H1 (cell line): Measurements from ENCODE around the gene RUNX1. TPM values are rescaled to one million over a fixed set of nuclear protein-coding genes. Genes with fewer than 3 reads are reported as not detected.

Source experiments
- CTCF ChIA-PET: fragments of 300-600 bp; sonication (Branson Sonifier 250); formaldehyde crosslinking; loops from one replicate; lab custom pipeline; 2021; ENCODE audit not compliant: partially characterized antibody; lab: Charles Lee
- POLR2A ChIA-PET: fragments of 300-600 bp; sonication (Branson Sonifier 250); formaldehyde crosslinking; loops from one replicate; lab custom pipeline; 2021; ENCODE audit warnings: inconsistent platforms; ENCODE audit not compliant: partially characterized antibody; lab: Charles Lee
- DNase-seq, 2 experiments: peaks; one replicate each; pipeline versions ENCODE4 v3.0.0 to v3.0.0-alpha.2; 2010 to 2022; ENCODE audit warnings: low spot score in 2 of 2, low read depth in 1 of 2, mixed read lengths in 1 of 2
- FAIRE-seq: peaks from 2 replicates; lab custom pipeline; 2011; peaks lifted over from hg19 to GRCh38; lab: Jason Lieb, UNC
- H2AFZ ChIP-seq: 2 replicates; pipeline ENCODE4 v1.8.1; 2012; ENCODE audit warnings: low read length, inconsistent platforms
- H2AK5ac ChIP-seq: 2 replicates; pipeline ENCODE4 v1.6.1; 2013; ENCODE audit warnings: low read depth, low read length
- H2BK120ac ChIP-seq: replicated peaks from 2 replicates; pipeline ENCODE3; 2013; ENCODE audit warnings: low read depth, low read length, inconsistent platforms
- H2BK12ac ChIP-seq: 2 replicates; pipeline ENCODE4 v1.6.1; 2013; ENCODE audit warnings: low read depth, low read length
- H2BK15ac ChIP-seq: 2 replicates; pipeline ENCODE4 v1.6.1; 2013; ENCODE audit warnings: low read length
- H2BK20ac ChIP-seq: 2 replicates; pipeline ENCODE4 v1.6.1; 2013; ENCODE audit warnings: low read length
- H2BK5ac ChIP-seq: 2 replicates; pipeline ENCODE4 v1.6.1; 2013; ENCODE audit warnings: low read depth, low read length
- H3K14ac ChIP-seq: 2 replicates; pipeline ENCODE4 v1.6.1; 2013; ENCODE audit warnings: inconsistent platforms; ENCODE audit not compliant: insufficient read length
- H3K18ac ChIP-seq: 2 replicates; pipeline ENCODE4 v1.6.1; 2013; ENCODE audit warnings: low read length; ENCODE audit errors: extremely low read depth
- H3K23ac ChIP-seq: 2 replicates; pipeline ENCODE4 v1.6.1; 2013; ENCODE audit warnings: inconsistent platforms; ENCODE audit not compliant: insufficient read length
- H3K23me2 ChIP-seq: 2 replicates; pipeline ENCODE4 v1.6.1; 2013; ENCODE audit warnings: low read depth, low read length
- H3K27ac ChIP-seq: 2 replicates; pipeline ENCODE4 v1.6.1; 2011; ENCODE audit warnings: low read depth, low read length, inconsistent platforms
- H3K27me3 ChIP-seq, 4 experiments: replicated peaks in 1 of 4; 1 replicate in 1 of 4; 2 replicates in 3 of 4; pipeline versions ENCODE4 v1.6.1 to v1.8.1; 2011 to 2013; ENCODE audit warnings: low read length in 3 of 4, mild to moderate bottlenecking in 3 of 4, inconsistent platforms in 2 of 4, mixed read lengths in 2 of 4, moderate library complexity in 1 of 4; ENCODE audit not compliant: control insufficient read depth in 3 of 4, insufficient read depth in 3 of 4; ENCODE audit errors: extremely low read depth in 1 of 4
- H3K36me3 ChIP-seq, 4 experiments: 2 replicates each; pipeline versions ENCODE4 v1.6.1 to v1.8.1; 2011 to 2013; ENCODE audit warnings: mild to moderate bottlenecking in 4 of 4, low read length in 3 of 4, moderate library complexity in 2 of 4, control low read depth in 1 of 4, inconsistent platforms in 1 of 4; ENCODE audit not compliant: insufficient read depth in 4 of 4, control insufficient read depth in 2 of 4
- H3K4ac ChIP-seq: replicated peaks from 2 replicates; pipeline ENCODE3; 2013; ENCODE audit warnings: low read length, low read depth, mixed read lengths, inconsistent platforms; ENCODE audit not compliant: insufficient read length
- H3K4me1 ChIP-seq, 4 experiments: replicated peaks in 1 of 4; 1 replicate in 1 of 4; 2 replicates in 3 of 4; pipeline versions ENCODE4 v1.6.1 to v1.8.1; 2011 to 2013; ENCODE audit warnings: low read length in 3 of 4, inconsistent platforms in 2 of 4, mixed read lengths in 1 of 4; ENCODE audit not compliant: insufficient read depth in 4 of 4, control insufficient read depth in 3 of 4
- H3K4me2 ChIP-seq, 2 experiments: 2 replicates each; pipeline versions ENCODE4 v1.6.1 to v1.8.1; 2011 to 2013; ENCODE audit warnings: low read depth in 2 of 2, low read length in 2 of 2, control low read depth in 1 of 2, inconsistent platforms in 1 of 2, mild to moderate bottlenecking in 1 of 2; ENCODE audit not compliant: insufficient read depth in 1 of 2
- H3K4me3 ChIP-seq, 4 experiments: fragments of 200-600, 300-600 bp in 1 of 4; sonication (generic), shearing (Covaris generic), sonication (Bioruptor Twin) in 1 of 4; 2 replicates each; pipeline versions ENCODE4 v1.5.1 to v1.8.1; 2011 to 2016; ENCODE audit warnings: low read length in 4 of 4, low read depth in 3 of 4, control low read depth in 2 of 4, inconsistent platforms in 2 of 4, mild to moderate bottlenecking in 2 of 4, mixed read lengths in 1 of 4, moderate library complexity in 1 of 4; ENCODE audit not compliant: insufficient read depth in 2 of 4; ENCODE audit errors: extremely low read depth in 1 of 4
- H3K56ac ChIP-seq: replicated peaks from 2 replicates; pipeline ENCODE3; 2013; ENCODE audit warnings: low read depth, mild to moderate bottlenecking, mixed read lengths, low read length, inconsistent platforms; ENCODE audit not compliant: insufficient read length
- H3K79me1 ChIP-seq: 2 replicates; pipeline ENCODE4 v1.6.1; 2013; ENCODE audit warnings: low read depth, low read length, control low read depth
- H3K79me2 ChIP-seq, 2 experiments: 2 replicates each; pipeline versions ENCODE4 v1.6.1 to v1.8.1; 2012 to 2013; ENCODE audit warnings: low read length in 2 of 2, mild to moderate bottlenecking in 2 of 2, inconsistent platforms in 1 of 2; ENCODE audit not compliant: insufficient read depth in 2 of 2, control insufficient read depth in 1 of 2
- H3K9ac ChIP-seq, 4 experiments: replicated peaks in 1 of 4; 1 replicate in 1 of 4; 2 replicates in 3 of 4; pipeline versions ENCODE4 v1.6.1 to v1.8.1; 2011 to 2013; ENCODE audit warnings: low read depth in 3 of 4, low read length in 3 of 4, control low read depth in 2 of 4, mild to moderate bottlenecking in 2 of 4, moderate library complexity in 2 of 4, inconsistent platforms in 1 of 4; ENCODE audit errors: extremely low read depth in 1 of 4
- H3K9me3 ChIP-seq, 2 experiments: 2 replicates each; pipeline versions ENCODE4 v1.6.1 to v1.8.1; 2012 to 2013; ENCODE audit warnings: mild to moderate bottlenecking in 2 of 2, moderate library complexity in 2 of 2, control low read depth in 1 of 2, inconsistent platforms in 1 of 2, low read depth in 1 of 2, low read length in 1 of 2, mixed read lengths in 1 of 2; ENCODE audit not compliant: insufficient read depth in 2 of 2
- H4K20me1 ChIP-seq, 2 experiments: replicated peaks in 1 of 2; 2 replicates each; pipeline versions ENCODE3 to v1.8.1; 2011 to 2013; ENCODE audit warnings: inconsistent platforms in 2 of 2, low read length in 2 of 2, mild to moderate bottlenecking in 1 of 2; ENCODE audit not compliant: insufficient read depth in 2 of 2, control insufficient read depth in 1 of 2
- H4K5ac ChIP-seq: 2 replicates; pipeline ENCODE4 v1.6.1; 2013; ENCODE audit warnings: low read length, low read depth, mixed read lengths, inconsistent platforms; ENCODE audit not compliant: insufficient read length
- H4K8ac ChIP-seq: 2 replicates; pipeline ENCODE4 v1.8.0; 2013; ENCODE audit warnings: mild to moderate bottlenecking, moderate library complexity, low read length, inconsistent platforms; ENCODE audit not compliant: insufficient read depth; ENCODE audit errors: extremely low read depth
- H4K91ac ChIP-seq: replicated peaks from 2 replicates; pipeline ENCODE3; 2013; ENCODE audit warnings: low read length, mixed read lengths, inconsistent platforms; ENCODE audit not compliant: insufficient read length
- CBX5 ChIP-seq: fragments of 300-800, 300-1000 bp; sonication (generic); IDR thresholded peaks from 2 replicates; pipeline ENCODE4 v1.7.1; 2016; ENCODE audit warnings: antibody characterized with exemption, low read length, low read depth
- CEBPB ChIP-seq: IDR thresholded peaks from 2 replicates; pipeline ENCODE4 v1.6.1; 2012; ENCODE audit warnings: low read depth, low read length
- EGR1 ChIP-seq: IDR thresholded peaks from 2 replicates; pipeline ENCODE4 v1.6.1; 2011; ENCODE audit warnings: low read depth, low read length, borderline replicate concordance
- GTF2F1 ChIP-seq: IDR thresholded peaks from 2 replicates; pipeline ENCODE4 v1.6.1; 2012; ENCODE audit warnings: low read depth, low read length, improper control_type of control experiment, borderline replicate concordance
- POU5F1 ChIP-seq: IDR thresholded peaks from 2 replicates; pipeline ENCODE4 v1.6.1; 2011; ENCODE audit warnings: low read depth, mild to moderate bottlenecking, low read length, moderate library complexity
- SP1 ChIP-seq: IDR thresholded peaks from 2 replicates; pipeline ENCODE4 v1.6.1; 2011; ENCODE audit warnings: low read depth, low read length
- SUZ12 ChIP-seq: fragments of 200-600 bp; sonication (generic); IDR thresholded peaks from 2 replicates; pipeline ENCODE4 v1.6.1; 2012; ENCODE audit warnings: mild to moderate bottlenecking, inconsistent platforms, low read length, moderate library complexity, mixed read lengths
- WGBS, 2 experiments: shearing (Covaris generic) in 1 of 2; methylation state at CpG; one replicate each; pipeline versions ENCODE4 v1.1.6 to v1.1.7; 2013 to 2015; ENCODE audit warnings: low lambda C conversion rate in 2 of 2, mixed read lengths in 2 of 2, inconsistent platforms in 1 of 2, low coverage in 1 of 2, missing lambda C conversion rate in 1 of 2; ENCODE audit not compliant: insufficient replicate concordance in 2 of 2, insufficient coverage in 1 of 2, insufficient read length in 1 of 2; ENCODE audit errors: extremely low coverage in 1 of 2, missing lambda C conversion rate in 1 of 2; 5-methylcytosine and 5-hydroxymethylcytosine counted together
- polyA plus RNA-seq, 7 experiments: library from polyadenylated mRNA; depleted of rRNA in 3 of 7; stranded (reverse) in 5 of 7; unstranded in 2 of 7; fragments of >200 nt in 5 of 7; fragments of 200-250 nt in 2 of 7; gene quantifications; 1 replicate in 5 of 7; 2 replicates in 1 of 7; 4 replicates in 1 of 7; pipeline versions ENCODE4 v1.2.1 to v1.2.3, GENCODE V29; 2011 to 2013; ENCODE audit warnings: missing spikeins in 2 of 7, mixed read lengths in 2 of 7
- total RNA-seq: library from RNA; stranded (reverse); fragmentation: NEBNext Ultra II Directional; extraction: Animal tissue kit (Norgen Biotek cat#: 25700); gene quantifications from 2 replicates; pipeline ENCODE4 v1.2.1, GENCODE V29; 2021

Gene RUNX1
- total and polyA plus RNA-seq, 2 of the 8 experiments (the other 6 are each of a cell fraction or from before 2014, with no cell fraction given) = 0.20 to 0.60 TPM

DNA sequence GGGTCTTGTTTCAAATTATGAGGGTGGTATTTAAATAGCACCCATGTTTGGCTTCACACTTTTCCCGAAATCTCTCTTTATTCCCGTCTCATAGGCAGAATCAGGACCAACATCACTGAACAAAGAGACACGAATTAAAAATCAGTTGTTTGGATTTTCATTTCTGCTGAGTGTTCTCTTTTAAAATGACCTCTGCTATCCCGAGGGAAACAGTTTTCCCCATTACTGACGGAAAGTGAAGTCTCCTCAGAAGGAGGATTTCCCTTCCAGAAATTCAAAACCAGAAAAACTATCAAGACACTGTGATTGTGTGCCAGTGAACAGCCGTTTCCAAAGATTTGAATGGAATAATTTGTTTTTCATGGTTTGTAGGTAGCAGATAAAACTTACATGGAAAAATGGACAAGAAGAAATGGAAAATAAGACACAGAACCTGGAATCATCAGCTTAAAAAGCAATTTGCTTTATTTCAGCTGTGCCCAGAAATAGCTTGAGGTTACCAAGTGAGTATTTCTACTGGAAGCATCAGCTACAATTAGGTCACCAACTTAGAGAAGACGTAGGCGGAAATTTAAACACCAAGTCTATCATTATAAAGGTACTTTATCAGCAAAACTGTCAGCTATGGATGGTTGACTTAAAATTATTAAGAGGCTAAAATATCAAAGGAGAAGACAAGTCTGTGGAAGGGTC, 68.5 kb downstream of the RUNX1 start:
- H3K4me1 ChIP-seq = no peaks in the 10 kb centered on the region
- H3K9me3 ChIP-seq = no peaks in the 10 kb centered on the region
- H3K79me1 ChIP-seq = no peaks in the 10 kb centered on the region
- no peak overlapping the region for H2BK15ac ChIP-seq
- no peaks in the 10 kb centered on the region for H3K36me3 ChIP-seq
- no peak overlapping the region for H3K14ac ChIP-seq
- H3K23me2 ChIP-seq = no peaks in the 10 kb centered on the region; the same call in 1 of the 2 replicates
- no peak overlapping the region for H3K56ac ChIP-seq
- no peak overlapping the region for H2AFZ ChIP-seq
- H2BK5ac ChIP-seq = no peak overlapping the region
- H4K91ac ChIP-seq = no peak overlapping the region
- POLR2A ChIA-PET = no interaction called here
- no peaks in the 10 kb centered on the region for H3K79me2 ChIP-seq
- no peak overlapping the region for H3K27ac ChIP-seq
- H3K27me3 ChIP-seq = no peaks in the 10 kb centered on the region
- no peak overlapping the region for H2BK12ac ChIP-seq
- H3K9ac ChIP-seq = no peak overlapping the region
- H4K8ac ChIP-seq = no peak overlapping the region
- TF ChIP-seq POU5F1 (no peak), GTF2F1 (no peak), EGR1 (no peak), SUZ12 (no peak), CBX5 (no peak), CEBPB (no peak), SP1 (no peak)
- no peak overlapping the region for H2AK5ac ChIP-seq
- no peak overlapping the region for H3K18ac ChIP-seq
- H3K4me2 ChIP-seq = no peak overlapping the region
- CTCF ChIA-PET = interaction anchor here (0.7 to 0.8 kb wide), 2 partner anchors 106 to 194 kb away, joined by 3 read pairs; no protein-coding TSS in a partner anchor
- H3K4me3 ChIP-seq = no peak overlapping the region
- 88% methylated on average over 8 of the region's 8 CpGs; no CpG with 5 or more reads in 1 of the 2 experiments for WGBS, 2 experiments
- H4K20me1 ChIP-seq = no peaks in the 10 kb centered on the region
- H3K23ac ChIP-seq = no peak overlapping the region
- H2BK120ac ChIP-seq = no peak overlapping the region
- FAIRE-seq = no peak
- no peak for DNase-seq
- H2BK20ac ChIP-seq = no peak overlapping the region
- H4K5ac ChIP-seq = no peak overlapping the region
- H3K4ac ChIP-seq = no peak overlapping the region
